Measurements from ENCODE around the gene TLE4.

Gene TLE4

GRCh38 chr9:79562749-79563386 is 8.9 kb upstream of the TLE4 start:
- Histone ChIP-seq H3K4me1 (ENCODE audit: low read length) (peaks cover 13% of the 10 kb centered on the region), H3K36me3 (replicated peaks; ENCODE audit: insufficient read depth, low read length) (no peaks in the 10 kb centered on the region), H3F3A (ENCODE audit: insufficient read depth, low read length) (peaks cover 8% of the 10 kb centered on the region; the same call in 1 of the 2 replicates), H3K27me3 (replicated peaks; ENCODE audit: insufficient read depth, low read length) (no peaks in the 10 kb centered on the region), H3K79me2 (ENCODE audit: low read length) (no peaks in the 10 kb centered on the region), H3K9ac (ENCODE audit: low read length) (no peak overlapping the region), H3K4me2 (ENCODE audit: low read depth, low read length) (no peak overlapping the region), H3K27ac (ENCODE audit: low read length) (no peak overlapping the region), H3K9me3 (replicated peaks; ENCODE audit: insufficient read depth, low read length) (no peaks in the 10 kb centered on the region), H3K4me3 (ENCODE audit: low read length) (no peak overlapping the region), H2AFZ (ENCODE audit: low read length) (no peak overlapping the region), H4K20me1 (ENCODE audit: insufficient read depth, low read length) (no peaks in the 10 kb centered on the region), H3K9me2 (replicated peaks; ENCODE audit: insufficient read depth, low read length) (no peaks in the 10 kb centered on the region)
- TF ChIP-seq CTCF (IDR thresholded peaks at IDR 0.05; ENCODE audit: low read length) (no peak), EZH2 (optimal IDR thresholded peaks at IDR 0.05; ENCODE audit: low read depth, low read length) (no peak), EZH2phosphoT487 (IDR thresholded peaks at IDR 0.05; ENCODE audit: low read length) (no peak)
- no peak for DNase-seq

GRCh38 chr9:79564105-79564504 is 7.7 kb upstream of the TLE4 start:
- Histone ChIP-seq H3K4me3 (ENCODE audit: low read length) (no peak overlapping the region), H3K36me3 (replicated peaks; ENCODE audit: insufficient read depth, low read length) (no peaks in the 10 kb centered on the region), H4K20me1 (ENCODE audit: insufficient read depth, low read length) (no peaks in the 10 kb centered on the region), H3K9me2 (replicated peaks; ENCODE audit: insufficient read depth, low read length) (no peaks in the 10 kb centered on the region), H3K9me3 (replicated peaks; ENCODE audit: insufficient read depth, low read length) (no peaks in the 10 kb centered on the region), H3K4me2 (ENCODE audit: low read depth, low read length) (no peak overlapping the region), H3F3A (ENCODE audit: insufficient read depth, low read length) (peaks cover 20% of the 10 kb centered on the region), H2AFZ (ENCODE audit: low read length) (no peak overlapping the region), H3K27ac (ENCODE audit: low read length) (no peak overlapping the region), H3K4me1 (ENCODE audit: low read length) (peaks cover 25% of the 10 kb centered on the region), H3K27me3 (replicated peaks; ENCODE audit: insufficient read depth, low read length) (no peaks in the 10 kb centered on the region), H3K9ac (ENCODE audit: low read length) (no peak overlapping the region), H3K79me2 (ENCODE audit: low read length) (no peaks in the 10 kb centered on the region)
- no peak for DNase-seq
- TF ChIP-seq EZH2phosphoT487 (IDR thresholded peaks at IDR 0.05; ENCODE audit: low read length): no peak
- TF ChIP-seq CTCF (IDR thresholded peaks at IDR 0.05; ENCODE audit: low read length): no peak
- no peak for TF ChIP-seq EZH2 (optimal IDR thresholded peaks at IDR 0.05; ENCODE audit: low read depth, low read length)

GRCh38 chr9:79565245-79565644 is 6.5 kb upstream of the TLE4 start:
- H3K4me2 ChIP-seq (ENCODE audit: low read depth, low read length): no peak overlapping the region
- H2AFZ ChIP-seq (ENCODE audit: low read length): no peak overlapping the region
- H3K9ac ChIP-seq (ENCODE audit: low read length): no peak overlapping the region
- H3K79me2 ChIP-seq (ENCODE audit: low read length): no peaks in the 10 kb centered on the region
- H3K36me3 ChIP-seq (replicated peaks; ENCODE audit: insufficient read depth, low read length): no peaks in the 10 kb centered on the region
- H3K27me3 ChIP-seq (replicated peaks; ENCODE audit: insufficient read depth, low read length): no peaks in the 10 kb centered on the region; the same call in 1 of the 2 replicates
- no peak overlapping the region for H3K4me3 ChIP-seq (ENCODE audit: low read length)
- DNase-seq: peak; percentile 84
- H3K9me2 ChIP-seq (replicated peaks; ENCODE audit: insufficient read depth, low read length): no peaks in the 10 kb centered on the region
- TF ChIP-seq CTCF (IDR thresholded peaks at IDR 0.05; ENCODE audit: low read length) (no peak), EZH2phosphoT487 (IDR thresholded peaks at IDR 0.05; ENCODE audit: low read length) (no peak)
- peaks cover 26% of the 10 kb centered on the region for H3K4me1 ChIP-seq (ENCODE audit: low read length)
- no peaks in the 10 kb centered on the region for H4K20me1 ChIP-seq (ENCODE audit: insufficient read depth, low read length)
- H3K9me3 ChIP-seq (replicated peaks; ENCODE audit: insufficient read depth, low read length): no peaks in the 10 kb centered on the region
- H3F3A ChIP-seq (ENCODE audit: insufficient read depth, low read length): peaks cover 20% of the 10 kb centered on the region
- peak overlapping the region; percentile 10; the same call in 1 of the 2 replicates for H3K27ac ChIP-seq (ENCODE audit: low read length)
